Measurements from ENCODE around the gene RHCE. TPM values are rescaled to one million over a fixed set of nuclear protein-coding genes. Genes with fewer than 3 reads are reported as not detected.
"Not testable (repeated sequence)": the region's sequence is repeated elsewhere in the genome, so short reads cannot be mapped to it uniquely, and the experiment has no call there.

The RHCE gene
- total and polyA plus RNA-seq, 4 donors = 0.42 to 89.9 (median 0.69) TPM

DNA sequence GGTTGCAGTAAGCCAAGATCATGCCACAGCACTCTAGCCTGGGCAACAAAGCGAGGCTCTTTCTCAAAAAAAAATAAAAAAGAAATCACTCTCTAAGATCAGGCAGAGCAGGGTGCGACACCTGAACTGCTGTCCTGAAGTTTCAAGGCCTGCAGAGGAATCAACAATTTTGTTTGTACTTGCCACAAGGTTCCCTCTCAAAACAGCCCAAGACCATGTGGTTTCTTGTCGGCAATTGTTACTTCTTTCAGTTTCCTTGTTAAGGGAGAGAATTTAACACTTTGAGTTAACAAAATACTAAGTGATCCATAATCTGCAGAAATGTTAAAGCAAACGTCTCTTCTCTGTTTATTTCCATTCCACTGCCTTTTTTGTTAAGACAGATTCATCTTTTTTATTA, 46.6 kb upstream of the RHCE start (continued):
- TF ChIP-seq SP1 (IDR thresholded peaks at IDR 0.05) = no peak

GRCh38 chr1:25462732-25463131, 42.1 kb upstream of the RHCE start:
- Histone ChIP-seq H3K27ac (ENCODE audit: low read depth in 1 of 2, low read length in 2 of 2) (no peak overlapping the region), H3K27me3 (ENCODE audit: control insufficient read depth in 4 of 4, insufficient read depth in 4 of 4, low read length in 3 of 4) (no peaks in the 10 kb centered on the region), H3K9me3 (ENCODE audit: control insufficient read depth in 4 of 4, low read length in 3 of 4) (no peaks in the 10 kb centered on the region), H3K4me1 (ENCODE audit: control insufficient read depth in 4 of 4, insufficient read depth in 4 of 4, low read length in 3 of 4) (peaks cover 4 to 42% (median 26%) of the 10 kb centered on the region in 4 donors), H3K4me3 (ENCODE audit: low read depth in 1 of 3, low read length in 3 of 3) (no peak overlapping the region), H3K9ac (ENCODE audit: low read depth in 1 of 2, low read length in 2 of 2) (no peak overlapping the region), H3K36me3 (ENCODE audit: control insufficient read depth in 4 of 4, insufficient read depth in 3 of 4, low read depth in 1 of 4, low read length in 3 of 4) (peaks cover 0 to 6% (median 0%) of the 10 kb centered on the region in 4 donors)
- DNase-seq (ENCODE audit: low spot score) = no peak
- TF ChIP-seq RAD21 (IDR thresholded peaks at IDR 0.05) = no peak
- TF ChIP-seq FOXA2 (IDR thresholded peaks at IDR 0.05) = no peak
- no peak for TF ChIP-seq EGR1 (IDR thresholded peaks at IDR 0.05; ENCODE audit: low read depth in 2 of 2)
- TF ChIP-seq RXRA (IDR thresholded peaks at IDR 0.05) = no peak
- TF ChIP-seq SP1 (IDR thresholded peaks at IDR 0.05) = no peak
- TF ChIP-seq, protein P1, sequence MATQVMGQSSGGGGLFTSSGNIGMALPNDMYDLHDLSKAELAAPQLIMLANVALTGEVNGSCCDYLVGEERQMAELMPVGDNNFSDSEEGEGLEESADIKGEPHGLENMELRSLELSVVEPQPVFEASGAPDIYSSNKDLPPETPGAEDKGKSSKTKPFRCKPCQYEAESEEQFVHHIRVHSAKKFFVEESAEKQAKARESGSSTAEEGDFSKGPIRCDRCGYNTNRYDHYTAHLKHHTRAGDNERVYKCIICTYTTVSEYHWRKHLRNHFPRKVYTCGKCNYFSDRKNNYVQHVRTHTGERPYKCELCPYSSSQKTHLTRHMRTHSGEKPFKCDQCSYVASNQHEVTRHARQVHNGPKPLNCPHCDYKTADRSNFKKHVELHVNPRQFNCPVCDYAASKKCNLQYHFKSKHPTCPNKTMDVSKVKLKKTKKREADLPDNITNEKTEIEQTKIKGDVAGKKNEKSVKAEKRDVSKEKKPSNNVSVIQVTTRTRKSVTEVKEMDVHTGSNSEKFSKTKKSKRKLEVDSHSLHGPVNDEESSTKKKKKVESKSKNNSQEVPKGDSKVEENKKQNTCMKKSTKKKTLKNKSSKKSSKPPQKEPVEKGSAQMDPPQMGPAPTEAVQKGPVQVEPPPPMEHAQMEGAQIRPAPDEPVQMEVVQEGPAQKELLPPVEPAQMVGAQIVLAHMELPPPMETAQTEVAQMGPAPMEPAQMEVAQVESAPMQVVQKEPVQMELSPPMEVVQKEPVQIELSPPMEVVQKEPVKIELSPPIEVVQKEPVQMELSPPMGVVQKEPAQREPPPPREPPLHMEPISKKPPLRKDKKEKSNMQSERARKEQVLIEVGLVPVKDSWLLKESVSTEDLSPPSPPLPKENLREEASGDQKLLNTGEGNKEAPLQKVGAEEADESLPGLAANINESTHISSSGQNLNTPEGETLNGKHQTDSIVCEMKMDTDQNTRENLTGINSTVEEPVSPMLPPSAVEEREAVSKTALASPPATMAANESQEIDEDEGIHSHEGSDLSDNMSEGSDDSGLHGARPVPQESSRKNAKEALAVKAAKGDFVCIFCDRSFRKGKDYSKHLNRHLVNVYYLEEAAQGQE (IDR thresholded peaks at IDR 0.05) = no peak
- TF ChIP-seq ZBTB33 (IDR thresholded peaks at IDR 0.05) = no peak
- 81% methylated on average over 5 of the region's 5 CpGs for WGBS

DNA sequence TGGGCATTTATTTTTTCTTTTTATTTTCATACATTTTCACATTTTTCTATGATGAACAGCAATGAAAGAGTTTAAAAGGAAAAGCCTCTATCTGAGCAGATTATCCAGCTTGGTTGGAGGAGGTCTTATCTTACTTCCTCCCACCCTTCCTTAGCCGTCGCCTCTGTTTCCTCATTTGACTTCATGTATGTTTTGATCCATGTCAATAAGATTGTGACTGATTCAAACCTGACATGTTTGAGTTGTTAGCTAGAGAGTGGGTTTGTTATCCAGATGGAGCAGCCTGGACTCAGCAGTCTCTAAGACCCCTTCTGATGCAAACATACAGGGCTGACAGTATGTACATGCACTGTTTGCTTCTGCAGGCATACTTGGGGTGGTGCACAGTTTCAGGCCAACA, 41.2 kb upstream of the RHCE start:
- no peak for DNase-seq (ENCODE audit: low spot score)
- H3K36me3 ChIP-seq (ENCODE audit: control insufficient read depth in 4 of 4, insufficient read depth in 3 of 4, low read depth in 1 of 4, low read length in 3 of 4) = peaks cover 0 to 9% (median under 1%) of the 10 kb centered on the region in 4 donors
- H3K27me3 ChIP-seq (ENCODE audit: control insufficient read depth in 4 of 4, insufficient read depth in 4 of 4, low read length in 3 of 4) = no peaks in the 10 kb centered on the region
- H3K27ac ChIP-seq (ENCODE audit: low read depth in 1 of 2, low read length in 2 of 2) = no peak overlapping the region
- WGBS = 74% methylated on average over 2 of the region's 2 CpGs
- no peak overlapping the region for H3K4me3 ChIP-seq (ENCODE audit: low read depth in 1 of 3, low read length in 3 of 3)
- H3K9ac ChIP-seq (ENCODE audit: low read depth in 1 of 2, low read length in 2 of 2) = no peak overlapping the region
- TF ChIP-seq EGR1 (IDR thresholded peaks at IDR 0.05; ENCODE audit: low read depth in 2 of 2) (no peak), ZBTB33 (IDR thresholded peaks at IDR 0.05) (no peak), SP1 (IDR thresholded peaks at IDR 0.05) (no peak), RAD21 (IDR thresholded peaks at IDR 0.05) (no peak), HNF4A (conservative IDR thresholded peaks at IDR 0.05) (no peak), GABPA (IDR thresholded peaks at IDR 0.05 in 1 of 2, conservative IDR thresholded peaks at IDR 0.05 in 1 of 2) (no peak), TAF1 (conservative IDR thresholded peaks at IDR 0.05) (no peak), FOXA2 (IDR thresholded peaks at IDR 0.05) (no peak)
- TF ChIP-seq, protein P1 (IDR thresholded peaks at IDR 0.05) = no peak
- peaks cover 4 to 47% (median 26%) of the 10 kb centered on the region in 4 donors for H3K4me1 ChIP-seq (ENCODE audit: control insufficient read depth in 4 of 4, insufficient read depth in 4 of 4, low read length in 3 of 4)
- no peaks in the 10 kb centered on the region for H3K9me3 ChIP-seq (ENCODE audit: control insufficient read depth in 4 of 4, low read length in 3 of 4)

DNA sequence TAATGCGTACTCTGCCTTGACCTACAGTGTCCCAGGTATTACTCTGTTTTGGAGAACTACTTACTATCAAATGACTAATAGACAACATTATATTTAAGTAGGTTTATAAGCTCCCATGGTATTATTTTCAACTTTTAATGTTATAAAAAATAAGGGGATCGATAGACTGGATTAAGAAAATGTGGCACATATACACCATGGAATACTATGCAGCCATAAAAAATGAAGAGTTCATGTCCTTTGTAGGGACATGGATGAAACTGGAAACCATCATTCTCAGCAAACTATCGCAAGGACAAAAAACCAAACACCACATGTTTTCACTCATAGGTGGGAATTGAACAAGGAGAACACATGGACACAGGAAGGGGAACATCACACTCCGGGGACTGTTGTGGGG, 40.2 kb upstream of the RHCE start:
- not testable (repeated sequence) for H3K36me3 ChIP-seq (ENCODE audit: control insufficient read depth in 4 of 4, insufficient read depth in 3 of 4, low read depth in 1 of 4, low read length in 3 of 4); H3K27ac ChIP-seq (ENCODE audit: low read depth in 1 of 2, low read length in 2 of 2)
- WGBS = 81% methylated on average over 4 of the region's 4 CpGs

More for the DNA sequence above, 40.2 kb upstream of the RHCE start:
- not testable (repeated sequence) for H3K9ac ChIP-seq (ENCODE audit: low read depth in 1 of 2, low read length in 2 of 2); DNase-seq (ENCODE audit: low spot score); H3K4me3 ChIP-seq (ENCODE audit: low read depth in 1 of 3, low read length in 3 of 3); H3K27me3 ChIP-seq (ENCODE audit: control insufficient read depth in 4 of 4, insufficient read depth in 4 of 4, low read length in 3 of 4); H3K9me3 ChIP-seq (ENCODE audit: control insufficient read depth in 4 of 4, low read length in 3 of 4)
- peaks cover 4 to 51% (median 31%) of the 10 kb centered on the region in 4 donors for H3K4me1 ChIP-seq (ENCODE audit: control insufficient read depth in 4 of 4, insufficient read depth in 4 of 4, low read length in 3 of 4)

All from liver (tissue), 9 donors.